ENCODE results near the gene GFER. TPM values are rescaled to one million over a fixed set of nuclear protein-coding genes. Genes with fewer than 3 reads are reported as not detected.

GFER gene
- total and polyA plus RNA-seq, 9 of the 15 experiments (the other 6 are each of a cell fraction or from before 2014, with no cell fraction given) = 4.3 to 53.7 (median 19.8) TPM

DNA sequence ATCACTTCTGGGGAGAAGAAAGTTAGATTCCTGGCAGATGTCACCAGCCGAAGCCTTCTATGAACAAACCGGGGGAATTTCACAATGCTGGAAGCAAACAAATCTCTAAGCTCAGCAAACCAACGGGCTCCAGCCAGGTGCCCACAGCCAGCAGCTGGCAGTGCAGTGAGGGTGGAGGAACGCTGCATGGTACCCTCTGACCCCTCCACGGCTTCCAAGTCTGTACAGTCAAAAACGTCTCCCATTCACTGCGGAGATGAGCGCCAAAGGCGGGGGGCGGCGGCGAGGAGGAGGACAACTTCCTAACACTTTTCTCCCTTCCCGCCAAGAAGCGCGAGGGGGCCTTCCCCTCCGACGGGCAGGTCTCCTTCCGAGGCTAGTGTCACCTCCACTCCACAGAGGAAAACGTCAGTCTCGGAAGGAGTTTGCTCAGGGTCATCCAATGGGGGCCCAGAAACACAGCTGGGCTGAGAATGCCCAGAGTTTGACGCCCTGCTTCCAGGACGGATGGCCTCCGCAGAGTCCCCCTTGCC, 24.7 kb downstream of the GFER start (continued):
- TF ChIP-seq ZBTB49 (CRISPR knock-in tag; IDR thresholded peaks at IDR 0.05; ENCODE audit: borderline replicate concordance) = 0 out of 2 replicates have a peak, but pooled peaks have one; percentile 78
- TF ChIP-seq RB1 (IDR thresholded peaks at IDR 0.05; ENCODE audit: low read depth) = peak; percentile 59; the same call in 1 of the 2 replicates
- TF ChIP-seq, protein P1, sequence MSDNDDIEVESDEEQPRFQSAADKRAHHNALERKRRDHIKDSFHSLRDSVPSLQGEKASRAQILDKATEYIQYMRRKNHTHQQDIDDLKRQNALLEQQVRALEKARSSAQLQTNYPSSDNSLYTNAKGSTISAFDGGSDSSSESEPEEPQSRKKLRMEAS (CRISPR knock-in tag; IDR thresholded peaks at IDR 0.05) = peak; percentile 85
- TF ChIP-seq ILK (tag; IDR thresholded peaks at IDR 0.05; ENCODE audit: borderline replicate concordance, low read depth) = no peak
- peak; percentile 94 for TF ChIP-seq MGA (IDR thresholded peaks at IDR 0.05)
- peak; percentile 6 for TF ChIP-seq KDM5B (IDR thresholded peaks at IDR 0.05; ENCODE audit: insufficient replicate concordance, low read depth, low read length)
- TF ChIP-seq HDAC8 (tag; IDR thresholded peaks at IDR 0.05) = no peak
- TF ChIP-seq, protein P2, sequence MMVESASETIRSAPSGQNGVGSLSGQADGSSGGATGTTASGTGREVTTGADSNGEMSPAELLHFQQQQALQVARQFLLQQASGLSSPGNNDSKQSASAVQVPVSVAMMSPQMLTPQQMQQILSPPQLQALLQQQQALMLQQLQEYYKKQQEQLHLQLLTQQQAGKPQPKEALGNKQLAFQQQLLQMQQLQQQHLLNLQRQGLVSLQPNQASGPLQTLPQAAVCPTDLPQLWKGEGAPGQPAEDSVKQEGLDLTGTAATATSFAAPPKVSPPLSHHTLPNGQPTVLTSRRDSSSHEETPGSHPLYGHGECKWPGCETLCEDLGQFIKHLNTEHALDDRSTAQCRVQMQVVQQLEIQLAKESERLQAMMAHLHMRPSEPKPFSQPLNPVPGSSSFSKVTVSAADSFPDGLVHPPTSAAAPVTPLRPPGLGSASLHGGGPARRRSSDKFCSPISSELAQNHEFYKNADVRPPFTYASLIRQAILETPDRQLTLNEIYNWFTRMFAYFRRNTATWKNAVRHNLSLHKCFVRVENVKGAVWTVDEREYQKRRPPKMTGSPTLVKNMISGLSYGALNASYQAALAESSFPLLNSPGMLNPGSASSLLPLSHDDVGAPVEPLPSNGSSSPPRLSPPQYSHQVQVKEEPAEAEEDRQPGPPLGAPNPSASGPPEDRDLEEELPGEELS (CRISPR knock-in tag; IDR thresholded peaks at IDR 0.05; ENCODE audit: borderline replicate concordance) = 0 out of 2 replicates have a peak, but pooled peaks have one; percentile 56
- 0 out of 2 replicates have a peak, but pooled peaks have one; percentile 42 for TF ChIP-seq ZNF511 (CRISPR knock-in tag; IDR thresholded peaks at IDR 0.05)
